ENCODE data around the gene HNRNPA0. TPM values are rescaled to one million over a fixed set of nuclear protein-coding genes. Genes with fewer than 3 reads are reported as not detected.

Gene HNRNPA0
- 55.4 TPM for polyA plus RNA-seq (2012; ENCODE audit: insufficient read depth, insufficient read length, low read depth)

DNA sequence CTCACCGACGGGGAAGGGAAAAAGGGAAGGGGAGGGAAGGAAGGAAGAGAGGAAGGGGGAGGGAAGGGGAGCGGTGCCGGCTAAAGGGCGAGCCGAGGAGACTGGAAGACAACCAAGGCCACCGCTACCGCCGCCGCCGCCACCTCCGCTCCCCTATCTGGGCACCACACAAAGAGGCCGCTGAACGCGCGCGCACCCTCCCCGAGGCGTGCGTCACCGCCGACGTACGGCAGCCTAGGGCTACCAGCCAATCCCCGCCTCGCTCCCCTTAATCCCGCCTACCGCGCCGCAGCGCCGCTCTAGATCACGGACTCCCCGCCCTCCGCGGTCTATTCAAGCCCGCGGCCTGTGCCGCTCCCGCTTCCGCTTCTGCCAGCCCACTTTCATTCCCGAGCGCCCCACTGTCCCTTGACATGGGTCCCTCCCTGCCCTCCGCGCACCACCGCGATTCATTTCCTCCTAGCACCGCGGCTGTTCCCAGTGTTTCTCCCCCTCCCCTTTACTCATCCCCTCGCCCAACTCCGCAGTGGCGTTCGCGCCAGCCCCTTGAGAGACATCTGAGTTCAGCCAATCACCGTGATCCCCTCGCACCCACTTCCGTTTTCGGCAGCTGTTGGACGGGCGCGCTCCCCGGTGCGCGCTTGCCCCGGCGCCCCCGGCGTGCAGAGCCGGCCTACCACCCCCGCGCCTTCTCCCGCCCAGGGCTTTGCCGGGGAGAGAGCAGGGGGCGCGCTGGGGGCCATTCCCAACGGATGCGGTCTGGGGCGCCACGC, at the start of gene HNRNPA0:
HNRNPA0 (minus strand) TSS at position 176 of the 773 bp plus-strand sequence. CDS start 297 bp downstream, outside the sequence.
- TF ChIP-seq, protein P1, sequence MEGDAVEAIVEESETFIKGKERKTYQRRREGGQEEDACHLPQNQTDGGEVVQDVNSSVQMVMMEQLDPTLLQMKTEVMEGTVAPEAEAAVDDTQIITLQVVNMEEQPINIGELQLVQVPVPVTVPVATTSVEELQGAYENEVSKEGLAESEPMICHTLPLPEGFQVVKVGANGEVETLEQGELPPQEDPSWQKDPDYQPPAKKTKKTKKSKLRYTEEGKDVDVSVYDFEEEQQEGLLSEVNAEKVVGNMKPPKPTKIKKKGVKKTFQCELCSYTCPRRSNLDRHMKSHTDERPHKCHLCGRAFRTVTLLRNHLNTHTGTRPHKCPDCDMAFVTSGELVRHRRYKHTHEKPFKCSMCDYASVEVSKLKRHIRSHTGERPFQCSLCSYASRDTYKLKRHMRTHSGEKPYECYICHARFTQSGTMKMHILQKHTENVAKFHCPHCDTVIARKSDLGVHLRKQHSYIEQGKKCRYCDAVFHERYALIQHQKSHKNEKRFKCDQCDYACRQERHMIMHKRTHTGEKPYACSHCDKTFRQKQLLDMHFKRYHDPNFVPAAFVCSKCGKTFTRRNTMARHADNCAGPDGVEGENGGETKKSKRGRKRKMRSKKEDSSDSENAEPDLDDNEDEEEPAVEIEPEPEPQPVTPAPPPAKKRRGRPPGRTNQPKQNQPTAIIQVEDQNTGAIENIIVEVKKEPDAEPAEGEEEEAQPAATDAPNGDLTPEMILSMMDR (IDR thresholded peaks at IDR 0.05; ENCODE audit: low read depth, low read length) = no peak
- DNase-seq = peak; percentile 98
- Histone ChIP-seq H3K4me3 (ENCODE audit: low read depth, low read length) (peak within 1 kb of the TSS; percentile 94), H3K4me1 (peaks cover 8% of the 10 kb centered on the region), H3K27me3 (no peaks in the 10 kb centered on the region), H3K36me3 (peaks cover 26% of the 10 kb centered on the region), H3K9me3 (no peaks in the 10 kb centered on the region)

DNA sequence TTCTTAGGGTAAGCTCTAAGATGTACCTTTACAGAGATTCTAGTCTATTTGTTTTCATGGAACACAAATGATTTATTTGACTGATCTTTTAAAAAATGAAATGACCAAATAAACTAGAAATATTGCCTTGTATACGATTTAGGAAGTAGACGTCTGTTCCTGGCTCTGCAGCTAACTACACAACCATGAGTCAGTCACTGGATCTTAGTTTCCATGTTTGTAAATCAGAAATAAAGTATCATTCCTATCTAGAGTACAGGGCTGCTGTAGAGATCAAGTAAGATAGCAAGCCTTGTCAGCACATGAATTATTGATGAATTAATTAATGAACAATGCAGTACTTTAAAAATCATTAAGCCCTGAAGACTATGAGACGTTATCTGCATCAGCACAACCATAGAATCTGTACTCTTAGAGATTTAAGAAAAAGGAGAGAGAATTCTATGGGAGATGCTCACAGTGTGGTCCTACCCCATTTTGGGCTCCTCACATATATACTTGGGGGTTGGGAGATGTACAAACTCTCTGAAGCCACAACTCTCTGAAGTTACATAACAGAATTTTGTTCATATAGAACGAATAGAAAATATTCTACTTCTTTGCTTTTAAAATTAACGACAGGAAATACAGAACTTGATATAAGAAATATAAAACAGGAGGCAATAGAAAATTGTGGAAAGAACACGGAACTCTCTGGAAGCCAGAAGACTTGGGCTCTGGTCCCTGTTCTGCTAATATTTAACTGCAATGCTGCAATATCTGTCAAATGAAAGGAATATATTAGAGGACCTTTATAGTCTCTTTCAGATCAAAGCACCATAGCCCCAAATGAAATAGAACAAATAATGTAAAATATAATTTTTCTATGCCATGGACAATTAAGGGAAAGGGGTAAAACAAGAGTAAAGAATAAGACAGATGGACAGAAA, 48.4 kb upstream of the HNRNPA0 start:
- no peak overlapping the region for H3K4me3 ChIP-seq (ENCODE audit: low read depth, low read length)
- H3K36me3 ChIP-seq = no peaks in the 10 kb centered on the region
- H3K27me3 ChIP-seq = no peaks in the 10 kb centered on the region
- no peak for DNase-seq
- no peaks in the 10 kb centered on the region for H3K9me3 ChIP-seq
- TF ChIP-seq, protein P1 (IDR thresholded peaks at IDR 0.05; ENCODE audit: low read depth, low read length) = no peak
- peaks cover 5% of the 10 kb centered on the region; the same call in 1 of the 2 replicates for H3K4me1 ChIP-seq

DNA sequence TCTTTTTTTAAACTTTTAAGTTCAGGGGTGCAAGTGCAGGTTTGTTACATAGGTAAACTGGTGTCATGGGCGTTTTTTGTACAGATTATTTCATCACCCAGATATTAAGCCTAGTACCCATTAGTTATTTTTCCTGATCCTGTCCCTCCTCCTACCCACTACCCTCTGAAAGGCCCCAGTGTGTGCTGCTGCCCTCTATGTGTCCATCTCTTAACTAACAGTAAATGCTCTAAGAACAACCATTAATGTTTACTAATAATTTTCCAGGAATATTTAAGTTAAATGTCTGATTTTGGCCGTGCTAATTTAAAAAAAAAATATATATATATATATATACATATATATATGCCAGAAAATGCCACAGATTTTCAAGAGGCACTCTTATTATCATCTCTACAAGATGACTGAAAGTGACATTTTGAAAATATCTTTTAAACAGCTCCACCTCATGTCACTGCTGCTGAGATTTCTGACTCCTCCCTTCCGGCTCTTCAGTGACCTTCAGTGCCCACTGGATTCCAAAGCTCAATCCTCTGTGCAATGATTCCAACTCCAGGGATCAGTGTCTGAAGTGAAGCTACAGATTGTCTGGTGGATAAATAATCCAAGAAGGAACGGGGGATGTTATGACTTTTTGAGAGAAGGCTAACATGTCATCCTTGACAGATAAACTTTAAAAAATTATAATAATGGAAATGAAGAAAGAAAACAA, 46.7 kb upstream of the HNRNPA0 start:
- no peaks in the 10 kb centered on the region for H3K9me3 ChIP-seq
- no peaks in the 10 kb centered on the region for H3K36me3 ChIP-seq
- TF ChIP-seq, protein P1 (IDR thresholded peaks at IDR 0.05; ENCODE audit: low read depth, low read length) = no peak
- H3K4me1 ChIP-seq = peaks cover 13% of the 10 kb centered on the region
- DNase-seq = no peak
- H3K4me3 ChIP-seq (ENCODE audit: low read depth, low read length) = no peak overlapping the region
- no peaks in the 10 kb centered on the region for H3K27me3 ChIP-seq

DNA sequence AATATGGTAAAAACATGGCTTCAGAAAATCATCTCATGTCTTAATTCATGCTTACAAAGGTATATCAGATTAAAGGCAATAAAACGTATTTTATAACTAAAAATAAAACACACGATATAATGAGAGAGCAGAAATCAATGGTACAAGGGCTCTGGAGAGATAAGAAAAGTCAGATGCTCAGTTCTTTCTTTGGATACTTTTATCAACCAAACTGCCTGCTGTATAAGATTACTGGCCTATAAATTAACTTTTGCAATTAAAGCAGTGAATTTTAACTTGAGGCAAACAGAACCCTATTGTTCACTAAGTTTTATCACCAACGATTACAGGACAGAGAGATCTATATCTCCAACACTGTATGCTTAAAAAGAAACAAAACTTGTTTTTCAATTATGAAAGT, 42.1 kb upstream of the HNRNPA0 start:
- Histone ChIP-seq H3K36me3 (no peaks in the 10 kb centered on the region), H3K9me3 (no peaks in the 10 kb centered on the region)
- TF ChIP-seq, protein P1 (IDR thresholded peaks at IDR 0.05; ENCODE audit: low read depth, low read length) = no peak

DNA sequence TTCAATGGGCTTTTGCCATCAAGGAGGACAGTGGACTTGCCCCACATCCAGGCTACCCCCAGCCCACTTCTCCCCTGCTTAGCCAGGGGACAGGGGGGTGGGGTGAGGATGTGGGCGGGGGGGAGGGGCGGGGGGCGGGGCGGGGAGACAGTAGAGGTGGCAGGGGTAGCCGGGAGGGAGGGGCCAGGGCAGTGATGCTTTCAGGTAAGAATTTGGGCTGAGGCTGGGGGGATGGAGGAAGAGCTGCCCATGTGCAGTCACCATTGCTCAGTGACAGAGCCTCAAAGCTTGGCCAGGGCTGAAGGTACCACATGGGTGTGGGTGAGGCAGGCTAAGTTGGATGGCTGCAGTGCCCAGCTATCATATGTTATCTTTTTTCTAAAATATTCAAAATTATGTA, 40.7 kb upstream of the HNRNPA0 start:
- no peak for DNase-seq
- TF ChIP-seq, protein P1 (IDR thresholded peaks at IDR 0.05; ENCODE audit: low read depth, low read length) = no peak
- Histone ChIP-seq H3K9me3 (no peaks in the 10 kb centered on the region), H3K4me3 (ENCODE audit: low read depth, low read length) (no peak overlapping the region), H3K27me3 (no peaks in the 10 kb centered on the region), H3K36me3 (no peaks in the 10 kb centered on the region), H3K4me1 (peaks cover 14% of the 10 kb centered on the region)

More for the DNA sequence above, 42.1 kb upstream of the HNRNPA0 start:
- H3K27me3 ChIP-seq = no peaks in the 10 kb centered on the region
- H3K4me3 ChIP-seq (ENCODE audit: low read depth, low read length) = peak overlapping the region; percentile 17
- peaks cover 14% of the 10 kb centered on the region for H3K4me1 ChIP-seq
- no peak for DNase-seq
